GM12878 (cell line): Measurements from ENCODE around the gene OR4B1. TPM values are rescaled to one million over a fixed set of nuclear protein-coding genes. Genes with fewer than 3 reads are reported as not detected.

Source experiments
- BCL3 ChIP-seq: IDR thresholded peaks from 2 replicates; pipeline ENCODE4 v1.6.1; 2011; ENCODE audit warnings: borderline replicate concordance, low read depth, mild to moderate bottlenecking, moderate library complexity, low read length; ENCODE audit not compliant: insufficient read depth, poor library complexity, severe bottlenecking
- CHD1 ChIP-seq: IDR thresholded peaks from 2 replicates; pipeline ENCODE4 v1.6.1; 2012; ENCODE audit warnings: low read depth, low read length, improper control_type of control experiment
- EGR1 ChIP-seq, 2 experiments: IDR thresholded peaks; 1 replicate in 1 of 2; 2 replicates in 1 of 2; pipeline ENCODE4 v1.6.1; 2011 to 2012; ENCODE audit warnings: low read depth in 2 of 2, low read length in 2 of 2, borderline replicate concordance in 1 of 2, mild to moderate bottlenecking in 1 of 2, moderate library complexity in 1 of 2
- HDAC6 ChIP-seq: fragments of 200-600 bp; sonication (generic); IDR thresholded peaks from one replicate; pipeline ENCODE4 v1.8.0; 2017; ENCODE audit warnings: antibody characterized with exemption; ENCODE audit not compliant: unreplicated experiment
- NKRF ChIP-seq: fragments of 450-650 bp; conservative IDR thresholded peaks from 2 replicates; pipeline ENCODE4 v1.6.1; 2017; ENCODE audit warnings: mild to moderate bottlenecking, moderate library complexity
- PRDM15 ChIP-seq: fragments of 450-650 bp; formaldehyde crosslinking; IDR thresholded peaks from 2 replicates; pipeline ENCODE4 v1.4.0; 2020; ENCODE audit warnings: mild to moderate bottlenecking, moderate library complexity
- SIN3A ChIP-seq: IDR thresholded peaks from 2 replicates; pipeline ENCODE4 v1.6.1; 2012; ENCODE audit warnings: low read depth, low read length, improper control_type of control experiment
- SMAD1 ChIP-seq: fragments of 450-650 bp; IDR thresholded peaks from 2 replicates; pipeline ENCODE4 v1.6.1; 2018; ENCODE audit warnings: mild to moderate bottlenecking, low read depth; ENCODE audit not compliant: partially characterized antibody
- TBL1XR1 ChIP-seq: IDR thresholded peaks from 2 replicates; pipeline ENCODE4 v1.6.1; 2012; ENCODE audit warnings: low read depth, low read length, improper control_type of control experiment
- YY1 ChIP-seq: IDR thresholded peaks from 2 replicates; pipeline ENCODE4 v1.6.1; 2011; ENCODE audit warnings: low read depth, mild to moderate bottlenecking, low read length
- ZSCAN29 ChIP-seq: fragments of 450-650 bp; IDR thresholded peaks from 2 replicates; pipeline ENCODE4 v1.6.1; 2017; ENCODE audit warnings: mild to moderate bottlenecking, moderate library complexity
- polyA plus RNA-seq, 11 experiments: library from polyadenylated mRNA; depleted of rRNA in 4 of 11; unstranded in 6 of 11; stranded (reverse) in 5 of 11; fragments of >200 nt; fragmentation: Nextera tagmentation in 4 of 11; fragmentation: Illumina TruSeq in 1 of 11; extraction: Ambion mirVana in 4 of 11; extraction: Trizol in 1 of 11; gene quantifications; 1 replicate in 1 of 11; 2 replicates in 10 of 11; pipeline versions ENCODE4 v1.2.1 to v1.2.3, GENCODE V29; 2011 to 2016; ENCODE audit warnings: inconsistent platforms in 2 of 11, missing spikeins in 2 of 11, low read depth in 1 of 11
- total RNA-seq, 4 experiments: library from RNA; depleted of rRNA in 3 of 4; stranded (reverse); fragments of >200 nt in 3 of 4; fragmentation: Illumina TruSeq in 1 of 4; extraction: Trizol in 1 of 4; gene quantifications; 2 replicates each; pipeline versions ENCODE4 v1.2.1 to v1.2.3, GENCODE V29; 2013 to 2021

Gene OR4B1
- total and polyA plus RNA-seq, 10 of the 15 experiments (the other 5 are each of a cell fraction or from before 2014, with no cell fraction given) = not detected

- TF ChIP-seq BCL3 (no peak), EGR1 (IDR thresholded peaks at IDR 0.05; ENCODE audit: borderline replicate concordance in 1 of 2, low read depth in 2 of 2, low read length in 2 of 2) (no peak), PRDM15 (no peak), CHD1 (no peak), NKRF (no peak), SMAD1 (no peak), SIN3A (no peak), ZSCAN29 (no peak), HDAC6 (no peak), TBL1XR1 (no peak), YY1 (peak; percentile 54; the same call in 1 of the 2 replicates)
- TF ChIP-seq, all 136 proteins: peak for 4
These were observed 43.6 kb upstream of the OR4B1 start (continued) for GRCh38 chr11:48172818-48173609.
